ENCODE results near the gene RASSF8.

The RASSF8 gene

GRCh38 chr12:26068503-26068902 is 110.0 kb downstream of the RASSF8 start:
- DNase-seq, result no peak

GRCh38 chr12:26069796-26070195 is 111.3 kb downstream of the RASSF8 start:
- DNase-seq, result no peak

GRCh38 chr12:26077915-26078702 is 119.6 kb downstream of the RASSF8 start:
- DNase-seq, result no peak

- DNase-seq, result no peak
Measured at GRCh38 chr12:26080911-26081310, 122.4 kb downstream of the RASSF8 start.

- DNase-seq, result no peak
Measured at GRCh38 chr12:26086936-26087335, 128.5 kb downstream of the RASSF8 start.

GRCh38 chr12:26088998-26089397 is 130.5 kb downstream of the RASSF8 start:
- DNase-seq, result no peak

GRCh38 chr12:26090836-26091510 is 132.5 kb downstream of the RASSF8 start:
- DNase-seq, result no peak

GRCh38 chr12:26091822-26092221 is 133.3 kb downstream of the RASSF8 start:
- no peak for DNase-seq

GRCh38 chr12:26092346-26093105 is 134.0 kb downstream of the RASSF8 start:
- no peak for DNase-seq

GRCh38 chr12:26095186-26095585 is 136.7 kb downstream of the RASSF8 start:
- DNase-seq, result no peak

GRCh38 chr12:26096036-26096435 is 137.6 kb downstream of the RASSF8 start:
- no peak for DNase-seq

- DNase-seq, result peak; percentile 44
Measured at GRCh38 chr12:26097046-26097878, 138.8 kb downstream of the RASSF8 start.

- no peak for DNase-seq
Measured at GRCh38 chr12:26100666-26101349, 142.3 kb downstream of the RASSF8 start.

- DNase-seq, result no peak
Measured at GRCh38 chr12:26101350-26101734, 142.9 kb downstream of the RASSF8 start.

- no peak for DNase-seq
Measured at GRCh38 chr12:26101763-26102162, 143.3 kb downstream of the RASSF8 start.

- no peak for DNase-seq
Measured at GRCh38 chr12:26102953-26103352, 144.5 kb downstream of the RASSF8 start.

GRCh38 chr12:26106347-26106746 is 147.9 kb downstream of the RASSF8 start:
- no peak for DNase-seq

- DNase-seq, result no peak
Measured at GRCh38 chr12:26108915-26109314, 150.4 kb downstream of the RASSF8 start.

- DNase-seq, result no peak
Measured at GRCh38 chr12:26109343-26109881, 150.9 kb downstream of the RASSF8 start.

- DNase-seq, result no peak
Measured at GRCh38 chr12:26112232-26112631, 153.8 kb downstream of the RASSF8 start.

GRCh38 chr12:26112703-26113147 is 154.2 kb downstream of the RASSF8 start:
- no peak for DNase-seq

GRCh38 chr12:26113181-26113654 is 154.7 kb downstream of the RASSF8 start:
- DNase-seq, result no peak

Data from NCI-H1694 treated with DMSO at 0.1 percent for 48 hours (cell line).